GM19452 (cell line): Measurements from ENCODE around the gene PIM3.
A peak's percentile ranks its signal among the peaks of the same experiment; 100 is the strongest.

ENCODE experiments used
- ATAC-seq: cut with Tn5 transposase; IDR thresholded peaks from one replicate; pipeline ENCODE4 v1.9.1; 2021; ENCODE audit not compliant: unreplicated experiment

PIM3 gene

DNA sequence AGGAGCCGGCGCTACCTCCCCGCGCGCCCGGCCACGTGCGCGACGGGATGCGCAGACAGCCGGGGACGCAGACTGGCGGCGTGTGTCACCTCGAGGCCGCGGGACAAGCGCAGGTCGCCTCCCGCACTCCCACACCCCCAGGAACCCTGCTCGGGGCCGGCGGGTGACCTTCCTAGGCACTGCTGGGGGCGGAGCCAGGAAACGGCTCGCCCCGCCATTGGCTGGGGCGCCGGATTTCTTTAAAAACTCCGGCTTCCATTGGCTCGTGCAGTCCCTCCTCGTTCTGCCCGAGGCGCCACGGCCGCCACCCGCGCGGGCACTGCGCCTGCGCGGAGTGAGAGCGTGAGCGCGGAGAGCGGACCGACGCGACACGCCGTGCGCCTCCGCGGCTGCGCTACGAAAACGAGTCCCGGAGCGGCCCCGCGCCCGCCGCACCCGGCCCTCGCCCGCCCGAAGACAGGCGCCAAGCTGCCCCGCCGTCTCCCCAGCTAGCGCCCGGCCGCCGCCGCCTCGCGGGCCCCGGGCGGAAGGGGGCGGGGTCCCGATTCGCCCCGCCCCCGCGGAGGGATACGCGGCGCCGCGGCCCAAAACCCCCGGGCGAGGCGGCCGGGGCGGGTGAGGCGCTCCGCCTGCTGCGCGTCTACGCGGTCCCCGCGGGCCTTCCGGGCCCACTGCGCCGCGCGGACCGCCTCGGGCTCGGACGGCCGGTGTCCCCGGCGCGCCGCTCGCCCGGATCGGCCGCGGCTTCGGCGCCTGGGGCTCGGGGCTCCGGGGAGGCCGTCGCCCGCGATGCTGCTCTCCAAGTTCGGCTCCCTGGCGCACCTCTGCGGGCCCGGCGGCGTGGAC lies at the start of gene PIM3:
Gene PIM3, plus strand, starts transcription at position 614 of the 846 bp plus-strand sequence. Its CDS starts 176 bp downstream, at position 790.
- peak; percentile 54 for ATAC-seq

DNA sequence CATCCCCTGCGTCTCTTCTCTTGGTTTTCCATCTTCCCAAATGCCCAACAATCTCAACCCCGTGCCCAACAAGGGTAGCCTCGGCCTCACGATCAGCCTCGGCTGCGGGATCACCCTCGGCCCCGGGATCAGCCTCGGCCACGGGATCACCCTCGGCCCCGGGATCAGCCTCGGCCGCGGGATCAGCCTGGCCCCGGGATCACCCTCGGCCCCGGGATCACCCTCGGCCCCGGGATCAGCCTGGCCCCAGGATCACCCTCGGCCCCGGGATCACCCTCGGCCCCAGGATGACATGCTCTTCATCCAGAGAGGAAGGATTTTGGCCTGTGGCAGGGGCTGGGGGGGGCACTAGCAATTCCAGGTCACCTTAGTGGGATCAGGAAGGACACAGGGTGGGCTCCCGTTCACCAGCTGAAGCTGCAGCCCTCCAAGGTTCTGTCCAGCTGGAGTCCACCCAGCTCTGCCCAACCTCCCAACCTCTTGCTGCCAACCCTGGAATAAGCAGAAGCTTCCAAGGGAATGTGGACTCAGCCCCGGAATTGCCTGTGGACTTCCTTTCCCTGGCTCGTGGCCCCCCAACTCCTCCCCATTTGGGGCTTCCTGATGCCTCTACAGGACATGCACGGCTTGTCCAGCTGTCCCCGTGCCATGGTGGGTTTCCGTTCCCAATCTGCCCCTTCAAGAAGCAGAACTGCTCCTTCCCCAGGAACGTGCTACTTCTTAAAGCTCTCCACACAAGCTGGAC lies 48.5 kb upstream of the PIM3 start:
- ATAC-seq, result no peak

- ATAC-seq, result no peak
These were observed 47.5 kb upstream of the PIM3 start for GRCh38 chr22:49913026-49913425.

GRCh38 chr22:49913446-49913845 lies 47.1 kb upstream of the PIM3 start:
- ATAC-seq, result no peak

GRCh38 chr22:49914256-49914655 lies 46.3 kb upstream of the PIM3 start:
- no peak for ATAC-seq

- ATAC-seq, result no peak
These were observed 45.0 kb upstream of the PIM3 start for GRCh38 chr22:49915610-49916009.

- ATAC-seq, result no peak
These were observed 43.7 kb upstream of the PIM3 start for GRCh38 chr22:49916831-49917230.

- peak; percentile 93 for ATAC-seq
These were observed 42.3 kb upstream of the PIM3 start, which contains the start of the genes ALG12 and CRELD2 for GRCh38 chr22:49917974-49918910. Gene ALG12, minus strand, starts transcription at chr22:49918438. Its CDS starts 4,673 bp downstream, at chr22:49913765. Gene CRELD2, plus strand, starts transcription at chr22:49918634. Its CDS starts 136 bp downstream, at chr22:49918770.

GRCh38 chr22:49918911-49919881 lies 41.4 kb upstream of the PIM3 start:
- no peak for ATAC-seq

GRCh38 chr22:49920859-49921258 lies 39.7 kb upstream of the PIM3 start:
- no peak for ATAC-seq

- no peak for ATAC-seq
These were observed 38.9 kb upstream of the PIM3 start for GRCh38 chr22:49921508-49922278.

DNA sequence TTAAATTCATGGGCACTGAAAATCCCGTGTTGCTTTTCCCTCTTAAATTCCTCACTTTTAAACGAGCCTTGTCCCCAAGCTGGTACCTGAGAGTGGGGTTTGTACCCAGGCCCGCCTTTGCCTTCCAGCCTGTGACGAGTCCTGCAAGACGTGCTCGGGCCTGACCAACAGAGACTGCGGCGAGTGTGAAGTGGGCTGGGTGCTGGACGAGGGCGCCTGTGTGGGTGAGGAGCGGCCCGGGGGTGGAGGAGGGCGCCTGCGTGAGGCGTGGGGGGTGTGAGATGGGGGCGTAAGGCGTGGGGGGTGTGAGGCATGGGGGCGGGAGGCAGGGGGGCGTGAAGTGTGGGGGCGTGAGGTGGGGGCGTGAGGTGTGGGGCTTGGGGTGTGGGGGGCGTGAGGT lies 38.1 kb upstream of the PIM3 start:
- no peak for ATAC-seq

DNA sequence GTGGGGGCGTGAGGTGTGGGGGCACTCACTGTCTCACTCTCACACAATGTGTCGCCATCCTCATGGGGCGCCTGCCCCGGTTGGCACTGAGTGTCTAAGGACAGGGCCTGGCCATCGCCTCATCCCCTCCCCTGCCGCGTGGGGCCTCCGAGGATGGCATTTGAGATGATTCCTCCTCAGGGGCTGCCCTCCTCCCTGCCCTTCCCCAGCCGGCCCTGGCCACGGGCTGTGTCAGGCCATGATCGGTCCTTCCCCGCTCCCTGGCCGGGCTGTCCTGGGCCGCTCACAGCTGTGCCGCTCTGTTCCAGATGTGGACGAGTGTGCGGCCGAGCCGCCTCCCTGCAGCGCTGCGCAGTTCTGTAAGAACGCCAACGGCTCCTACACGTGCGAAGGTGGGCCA lies 37.6 kb upstream of the PIM3 start:
- ATAC-seq, result no peak

- no peak for ATAC-seq
These were observed 37.1 kb upstream of the PIM3 start for GRCh38 chr22:49923445-49923844.

DNA sequence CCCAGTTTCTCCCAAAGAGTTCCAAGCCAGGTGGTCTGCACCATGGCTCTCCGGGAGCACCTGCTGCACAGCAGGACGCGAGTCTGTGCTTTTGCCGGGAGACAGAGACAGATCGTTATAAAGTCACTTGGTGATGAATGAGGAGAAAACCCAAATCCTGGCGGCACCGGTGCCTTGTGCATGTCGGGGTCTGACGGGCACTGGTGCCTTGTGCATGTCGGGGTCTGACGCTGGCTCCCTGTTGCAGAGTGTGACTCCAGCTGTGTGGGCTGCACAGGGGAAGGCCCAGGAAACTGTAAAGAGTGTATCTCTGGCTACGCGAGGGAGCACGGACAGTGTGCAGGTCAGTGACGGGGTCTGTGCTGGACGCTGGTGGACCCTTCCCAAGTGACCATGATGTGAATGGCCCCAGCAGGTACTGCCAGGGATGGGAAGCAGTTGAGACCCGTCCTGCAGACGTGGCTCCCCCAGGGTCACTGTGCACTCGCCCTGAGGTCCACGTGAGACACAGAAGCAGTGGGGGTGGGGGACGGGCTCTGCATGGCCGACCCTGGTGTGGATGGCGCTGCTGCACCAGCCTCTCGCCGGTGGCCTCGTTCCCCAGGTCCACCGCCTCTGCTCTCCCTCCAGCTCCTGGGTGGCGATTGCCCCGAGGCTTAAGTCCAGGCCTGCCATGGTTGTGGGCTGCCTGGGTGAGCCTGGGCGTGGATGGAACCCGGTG lies 36.3 kb upstream of the PIM3 start:
- no peak for ATAC-seq

GRCh38 chr22:49925525-49926128 lies 34.9 kb upstream of the PIM3 start:
- ATAC-seq, result no peak

- ATAC-seq, result no peak
These were observed 33.7 kb upstream of the PIM3 start for GRCh38 chr22:49926916-49927315.
